WI38 (cell line): ENCODE results near the gene CPNE4.
A peak's percentile ranks its signal among the peaks of the same experiment; 100 is the strongest.

Experiments used
- H3K4me3 ChIP-seq: 2 replicates; pipeline ENCODE4 v1.5.1; 2011; ENCODE audit warnings: low read depth, mild to moderate bottlenecking, control low read depth, low read length
- TF ChIP-seq, protein P1 (sequence below): IDR thresholded peaks from 2 replicates; pipeline ENCODE4 v1.5.1; 2012; ENCODE audit warnings: low read depth, mild to moderate bottlenecking, control low read depth, low read length

CPNE4 gene

DNA sequence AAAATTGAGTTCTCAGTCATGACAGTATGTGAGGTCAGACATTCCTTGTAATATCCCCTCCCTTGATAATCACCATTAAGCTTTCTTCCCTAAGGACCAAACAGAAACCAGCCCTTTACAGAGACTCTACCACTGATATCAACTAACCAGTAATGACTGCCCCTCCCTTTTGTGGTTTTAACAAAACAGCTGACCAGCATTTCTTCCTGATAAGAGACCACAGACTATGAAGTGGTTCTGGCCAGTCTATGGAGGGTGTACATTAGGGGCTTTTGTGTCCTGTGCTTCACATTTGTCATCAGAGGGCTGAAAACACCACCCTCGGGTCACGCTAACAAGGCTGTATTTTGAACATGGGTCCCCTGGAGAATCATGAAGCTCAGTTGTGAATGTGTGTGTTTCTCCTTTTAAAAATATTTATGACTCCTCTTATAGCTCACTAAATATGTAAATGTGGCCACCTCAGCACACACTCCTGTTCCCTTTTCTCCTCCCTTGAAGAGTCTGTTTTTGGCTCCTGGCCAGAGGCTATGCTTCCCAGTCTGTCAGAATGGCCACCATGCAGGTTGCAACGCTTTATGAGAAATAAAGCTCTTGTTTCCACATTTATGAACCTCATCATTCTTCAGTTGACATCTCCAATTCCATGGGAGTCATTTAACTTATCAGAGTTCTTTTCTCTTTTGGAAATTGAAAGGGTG lies 239.3 kb downstream of the CPNE4 start:
- TF ChIP-seq, protein P1, sequence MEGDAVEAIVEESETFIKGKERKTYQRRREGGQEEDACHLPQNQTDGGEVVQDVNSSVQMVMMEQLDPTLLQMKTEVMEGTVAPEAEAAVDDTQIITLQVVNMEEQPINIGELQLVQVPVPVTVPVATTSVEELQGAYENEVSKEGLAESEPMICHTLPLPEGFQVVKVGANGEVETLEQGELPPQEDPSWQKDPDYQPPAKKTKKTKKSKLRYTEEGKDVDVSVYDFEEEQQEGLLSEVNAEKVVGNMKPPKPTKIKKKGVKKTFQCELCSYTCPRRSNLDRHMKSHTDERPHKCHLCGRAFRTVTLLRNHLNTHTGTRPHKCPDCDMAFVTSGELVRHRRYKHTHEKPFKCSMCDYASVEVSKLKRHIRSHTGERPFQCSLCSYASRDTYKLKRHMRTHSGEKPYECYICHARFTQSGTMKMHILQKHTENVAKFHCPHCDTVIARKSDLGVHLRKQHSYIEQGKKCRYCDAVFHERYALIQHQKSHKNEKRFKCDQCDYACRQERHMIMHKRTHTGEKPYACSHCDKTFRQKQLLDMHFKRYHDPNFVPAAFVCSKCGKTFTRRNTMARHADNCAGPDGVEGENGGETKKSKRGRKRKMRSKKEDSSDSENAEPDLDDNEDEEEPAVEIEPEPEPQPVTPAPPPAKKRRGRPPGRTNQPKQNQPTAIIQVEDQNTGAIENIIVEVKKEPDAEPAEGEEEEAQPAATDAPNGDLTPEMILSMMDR: no peak

DNA sequence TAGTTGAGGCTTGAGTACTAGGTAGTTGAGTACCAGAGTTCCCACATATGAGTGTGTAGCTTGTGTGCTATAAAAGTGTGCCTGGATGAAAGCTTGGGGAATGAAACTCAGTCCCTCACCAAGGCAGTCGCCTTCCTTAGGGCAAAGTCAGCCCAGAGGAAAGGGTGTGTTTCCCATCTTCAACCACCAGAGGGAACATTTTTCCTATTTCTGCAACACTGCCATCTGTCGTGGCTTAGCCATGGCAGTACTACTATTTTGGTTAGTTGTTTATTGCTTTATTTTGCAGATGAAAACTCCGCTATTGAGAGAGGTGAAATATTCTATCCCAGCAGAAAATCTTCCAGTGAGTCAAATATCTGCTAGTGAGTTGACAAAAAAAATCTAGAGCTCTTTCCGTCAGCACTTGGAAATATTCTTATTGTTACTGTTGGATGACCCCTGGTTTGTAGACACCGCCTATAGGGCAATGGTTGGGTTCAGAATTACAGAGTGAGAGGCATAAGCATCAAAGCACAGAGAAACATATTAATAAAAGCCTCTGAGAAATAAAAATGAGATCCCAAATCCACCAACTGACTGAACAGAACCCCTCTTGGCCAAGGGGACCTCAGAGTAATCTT lies 239.9 kb downstream of the CPNE4 start:
- TF ChIP-seq, protein P1: peak; percentile 75
- H3K4me3 ChIP-seq: no peak overlapping the region

More for the DNA sequence above, 239.3 kb downstream of the CPNE4 start:
- no peak overlapping the region for H3K4me3 ChIP-seq

DNA sequence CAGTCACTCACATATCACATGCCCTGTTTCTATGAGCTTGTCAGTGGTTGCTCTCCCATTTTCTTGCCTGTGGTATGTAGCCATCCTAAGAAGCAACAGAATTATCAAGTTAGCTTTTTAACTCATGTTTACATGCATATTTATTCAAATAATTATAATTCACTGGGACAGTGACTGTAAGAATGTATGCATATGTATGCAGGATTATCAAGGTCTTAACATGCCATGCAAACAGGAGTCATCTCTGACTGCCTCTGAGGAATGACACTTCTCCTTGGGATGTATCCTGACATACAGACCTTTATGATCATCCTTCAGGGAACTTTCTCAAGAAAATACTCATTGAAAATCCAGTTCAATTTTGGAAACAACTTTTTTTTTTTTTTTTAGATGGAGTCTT lies 240.9 kb downstream of the CPNE4 start:
- TF ChIP-seq, protein P1: no peak

DNA sequence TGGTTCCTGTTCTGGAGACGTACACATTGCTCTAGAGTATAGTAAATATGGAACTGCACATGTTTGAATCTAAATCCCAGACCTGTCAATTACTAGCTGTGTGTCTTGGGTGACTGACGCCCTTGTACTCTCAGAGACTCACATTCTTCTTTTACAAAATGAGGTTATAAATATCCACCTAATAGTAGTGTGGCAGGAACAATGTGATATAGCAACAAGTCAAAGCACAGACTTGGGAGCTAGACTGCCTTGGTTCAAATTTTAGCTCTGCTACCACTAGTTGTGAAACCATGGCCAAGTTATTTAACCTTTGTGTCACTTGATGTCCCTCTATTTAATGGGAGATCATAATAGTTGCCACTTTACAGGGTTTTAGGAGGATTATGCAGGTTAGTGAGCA lies 245.6 kb downstream of the CPNE4 start:
- TF ChIP-seq, protein P1: no peak
- H3K4me3 ChIP-seq: no peak overlapping the region

More for the DNA sequence above, 240.9 kb downstream of the CPNE4 start:
- H3K4me3 ChIP-seq: no peak overlapping the region

DNA sequence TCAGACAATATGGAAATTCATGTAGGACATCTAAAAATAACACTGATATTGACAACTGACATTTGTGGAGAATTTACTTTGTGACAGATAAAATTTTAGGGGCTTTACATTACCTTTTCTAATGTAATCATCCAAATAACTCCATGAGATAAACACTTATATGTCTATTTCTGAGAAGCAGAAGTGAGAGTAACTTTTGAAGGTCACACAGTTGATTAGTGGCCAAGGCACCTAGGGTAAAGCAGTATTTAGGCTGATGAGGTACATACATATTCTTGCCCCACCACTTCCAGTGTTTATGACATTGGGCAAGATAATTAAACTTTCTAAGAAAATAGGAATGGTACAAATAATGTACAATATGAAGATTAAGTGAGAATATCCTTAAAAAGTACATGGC lies 248.4 kb downstream of the CPNE4 start:
- no peak overlapping the region for H3K4me3 ChIP-seq
- TF ChIP-seq, protein P1: no peak

DNA sequence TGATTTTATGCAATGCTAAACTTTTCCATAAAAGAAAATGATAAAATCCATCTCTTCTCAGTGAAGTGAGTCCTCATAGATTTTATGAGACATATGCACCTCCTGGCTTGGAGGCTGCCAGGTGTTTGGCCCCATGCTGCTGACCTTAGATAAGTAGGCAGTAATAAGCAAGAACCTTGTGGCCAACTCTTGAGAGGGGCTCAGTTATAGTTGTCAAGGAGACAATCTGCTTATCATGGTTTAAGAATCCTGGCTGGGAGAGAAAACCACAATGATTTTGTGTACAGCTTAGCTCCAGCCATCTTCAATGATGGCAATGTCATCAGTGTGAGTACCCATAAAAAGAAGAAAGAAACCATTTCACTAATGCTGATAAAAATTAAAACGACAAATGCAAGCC lies 252.1 kb downstream of the CPNE4 start:
- H3K4me3 ChIP-seq: no peak overlapping the region
- TF ChIP-seq, protein P1: no peak

DNA sequence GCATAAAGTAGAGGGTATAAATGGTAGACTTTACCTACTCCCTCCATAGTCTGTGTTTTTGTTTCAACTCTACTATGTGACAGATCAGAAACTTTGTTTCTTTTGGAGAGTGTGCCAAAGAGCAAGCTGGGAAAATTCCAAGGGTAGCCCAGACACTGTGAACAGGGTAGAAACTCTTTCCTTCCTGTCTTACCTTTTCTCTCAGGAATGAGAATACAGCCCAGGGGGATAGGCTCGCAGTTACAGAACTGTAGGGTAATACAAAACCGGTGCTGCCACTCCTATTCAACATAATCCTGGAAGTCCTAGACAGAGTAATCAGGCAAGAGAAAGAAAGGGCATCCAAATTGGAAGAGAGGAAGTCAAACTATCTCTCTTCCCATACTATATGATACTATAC lies 256.3 kb downstream of the CPNE4 start:
- TF ChIP-seq, protein P1: no peak
- no peak overlapping the region for H3K4me3 ChIP-seq
